Adipocyte (in vitro differentiated cells): Measurements from ENCODE around the gene MICAL2.

Source experiments
- DNase-seq: peaks from one replicate; pipeline ENCODE4 v3.0.0-alpha.2; 2015; ENCODE audit warnings: low read depth
- H3K27me3 ChIP-seq: replicated peaks from 2 replicates; pipeline ENCODE4 v1.7.0; 2013; ENCODE audit warnings: mild to moderate bottlenecking, low read length, moderate library complexity; ENCODE audit not compliant: control insufficient read depth, insufficient read depth
- H3K36me3 ChIP-seq: 2 replicates; pipeline ENCODE4 v1.7.0; 2013; ENCODE audit warnings: low read length, mild to moderate bottlenecking, moderate library complexity; ENCODE audit not compliant: control insufficient read depth, insufficient read depth, severe bottlenecking
- H3K4me1 ChIP-seq: 2 replicates; pipeline ENCODE4 v1.7.0; 2013; ENCODE audit warnings: mild to moderate bottlenecking, low read length, moderate library complexity; ENCODE audit not compliant: control insufficient read depth, insufficient read depth
- H3K4me3 ChIP-seq: 2 replicates; pipeline ENCODE4 v1.7.0; 2013; ENCODE audit warnings: mild to moderate bottlenecking, low read length, moderate library complexity
- H3K9ac ChIP-seq: 2 replicates; pipeline ENCODE4 v1.7.0; 2013; ENCODE audit warnings: mild to moderate bottlenecking, low read length, moderate library complexity
- H3K9me3 ChIP-seq: 2 replicates; pipeline ENCODE4 v1.7.0; 2013; ENCODE audit warnings: mild to moderate bottlenecking, low read length, moderate library complexity; ENCODE audit not compliant: control insufficient read depth

The MICAL2 gene

DNA sequence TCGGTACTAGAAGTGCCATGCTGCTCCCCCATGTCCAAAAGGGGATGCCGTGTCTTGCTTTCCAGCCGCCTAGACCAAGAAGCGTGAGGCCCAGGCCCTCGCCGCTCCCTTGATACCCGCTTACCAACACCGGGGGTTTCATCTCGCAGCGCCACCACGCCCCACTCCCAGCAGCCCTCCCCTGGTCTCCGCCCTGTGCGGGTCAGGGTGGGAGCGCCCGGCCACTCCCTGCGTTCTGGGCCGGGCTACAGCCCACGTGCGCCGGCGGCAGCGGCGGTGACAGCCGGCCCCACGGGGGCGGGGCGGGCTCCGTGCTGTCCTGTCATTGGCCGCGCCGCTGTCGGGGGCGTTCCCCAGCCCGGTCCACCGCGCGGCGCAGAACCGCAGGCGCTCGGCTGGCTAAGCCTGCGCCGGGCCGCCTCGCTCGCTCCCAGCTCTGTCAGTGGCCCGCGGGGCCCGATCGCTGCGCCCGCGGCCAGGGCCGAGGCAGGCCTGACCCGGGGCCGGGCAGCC lies at the start of gene MICAL2:
TSS of gene MICAL2 (plus strand) at position 390 of the 513 bp plus-strand sequence. CDS start 51,566 bp downstream, outside the sequence.
- peak within 1 kb of the TSS; percentile 83 for H3K9ac ChIP-seq
- no peaks in the 10 kb centered on the region for H3K9me3 ChIP-seq
- peak within 1 kb of the TSS; percentile 89 for H3K4me3 ChIP-seq
- no peaks in the 10 kb centered on the region for H3K27me3 ChIP-seq
- peaks cover 17% of the 10 kb centered on the region for H3K4me1 ChIP-seq
- no peaks in the 10 kb centered on the region for H3K36me3 ChIP-seq
- DNase-seq, result peak; percentile 97

GRCh38 chr11:12061851-12062560 lies 48.4 kb upstream of the MICAL2 start:
- H3K9me3 ChIP-seq, result peaks cover 5% of the 10 kb centered on the region
- H3K27me3 ChIP-seq, result peaks cover 6% of the 10 kb centered on the region
- no peak for DNase-seq
- H3K4me1 ChIP-seq, result peaks cover 11% of the 10 kb centered on the region
- H3K4me3 ChIP-seq, result no peak overlapping the region
- H3K9ac ChIP-seq, result no peak overlapping the region
- H3K36me3 ChIP-seq, result no peaks in the 10 kb centered on the region

DNA sequence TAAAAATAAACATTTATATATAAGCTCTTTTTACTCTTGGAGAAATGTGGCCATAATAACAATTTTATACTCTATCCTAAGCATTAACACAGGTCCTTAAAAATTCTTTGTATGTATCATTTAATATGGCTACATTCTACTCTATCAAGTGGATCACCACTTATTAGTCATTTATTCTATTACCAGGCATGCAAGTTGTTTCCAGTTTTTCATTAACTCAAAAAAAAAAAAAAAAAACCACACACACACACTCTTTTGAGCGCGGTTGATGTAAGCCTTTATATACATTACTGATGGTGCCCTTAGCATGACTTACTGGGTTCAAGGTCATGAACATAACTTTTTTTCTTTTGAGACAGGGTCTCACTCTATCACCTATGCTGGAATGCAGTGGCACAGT lies 47.1 kb upstream of the MICAL2 start:
- Histone ChIP-seq H3K4me1 (peaks cover 22% of the 10 kb centered on the region), H3K27me3 (peaks cover 6% of the 10 kb centered on the region), H3K36me3 (no peaks in the 10 kb centered on the region), H3K4me3 (no peak overlapping the region), H3K9me3 (peaks cover 5% of the 10 kb centered on the region), H3K9ac (no peak overlapping the region)
- DNase-seq, result no peak

- H3K36me3 ChIP-seq, result no peaks in the 10 kb centered on the region
- H3K4me3 ChIP-seq, result no peak overlapping the region
- H3K27me3 ChIP-seq, result peaks cover 6% of the 10 kb centered on the region
- H3K9ac ChIP-seq, result no peak overlapping the region
- DNase-seq, result no peak
- peaks cover 5% of the 10 kb centered on the region for H3K9me3 ChIP-seq
- H3K4me1 ChIP-seq, result peaks cover 22% of the 10 kb centered on the region
Measured at GRCh38 chr11:12064136-12064953, 46.0 kb upstream of the MICAL2 start.

DNA sequence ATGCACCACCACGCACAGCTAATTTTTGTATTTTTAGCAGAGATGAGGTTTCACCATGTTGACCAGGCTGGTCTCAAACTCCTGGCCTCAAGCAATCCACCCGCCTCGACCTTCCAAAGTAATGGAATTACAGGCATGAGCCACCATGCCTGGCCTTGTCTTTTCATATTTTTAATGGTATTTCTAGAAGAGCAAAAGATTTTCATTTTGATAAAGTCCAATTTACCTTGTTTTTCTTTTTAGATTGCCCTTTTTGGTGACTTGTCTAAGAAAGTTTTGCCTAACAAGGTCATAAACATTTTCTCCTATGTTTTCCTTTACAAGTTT lies 45.5 kb upstream of the MICAL2 start:
- Histone ChIP-seq H3K9ac (no peak overlapping the region), H3K4me3 (no peak overlapping the region), H3K36me3 (no peaks in the 10 kb centered on the region), H3K9me3 (peaks cover 5% of the 10 kb centered on the region), H3K27me3 (peaks cover 6% of the 10 kb centered on the region), H3K4me1 (peaks cover 22% of the 10 kb centered on the region)
- DNase-seq, result no peak

GRCh38 chr11:12066056-12066798 lies 44.2 kb upstream of the MICAL2 start:
- peak; percentile 84 for DNase-seq
- Histone ChIP-seq H3K4me3 (no peak overlapping the region), H3K36me3 (no peaks in the 10 kb centered on the region), H3K27me3 (no peaks in the 10 kb centered on the region), H3K4me1 (peaks cover 29% of the 10 kb centered on the region), H3K9ac (peak overlapping the region; percentile 1), H3K9me3 (peaks cover 5% of the 10 kb centered on the region)

GRCh38 chr11:12066799-12067508 lies 43.4 kb upstream of the MICAL2 start:
- Histone ChIP-seq H3K36me3 (no peaks in the 10 kb centered on the region), H3K9me3 (peaks cover 5% of the 10 kb centered on the region), H3K27me3 (no peaks in the 10 kb centered on the region), H3K4me3 (no peak overlapping the region), H3K4me1 (peaks cover 29% of the 10 kb centered on the region), H3K9ac (peak overlapping the region; percentile 1)
- peak; percentile 64 for DNase-seq

- DNase-seq, result no peak
- Histone ChIP-seq H3K4me3 (no peak overlapping the region), H3K36me3 (no peaks in the 10 kb centered on the region)
Measured at GRCh38 chr11:12067796-12068357, 42.5 kb upstream of the MICAL2 start.

DNA sequence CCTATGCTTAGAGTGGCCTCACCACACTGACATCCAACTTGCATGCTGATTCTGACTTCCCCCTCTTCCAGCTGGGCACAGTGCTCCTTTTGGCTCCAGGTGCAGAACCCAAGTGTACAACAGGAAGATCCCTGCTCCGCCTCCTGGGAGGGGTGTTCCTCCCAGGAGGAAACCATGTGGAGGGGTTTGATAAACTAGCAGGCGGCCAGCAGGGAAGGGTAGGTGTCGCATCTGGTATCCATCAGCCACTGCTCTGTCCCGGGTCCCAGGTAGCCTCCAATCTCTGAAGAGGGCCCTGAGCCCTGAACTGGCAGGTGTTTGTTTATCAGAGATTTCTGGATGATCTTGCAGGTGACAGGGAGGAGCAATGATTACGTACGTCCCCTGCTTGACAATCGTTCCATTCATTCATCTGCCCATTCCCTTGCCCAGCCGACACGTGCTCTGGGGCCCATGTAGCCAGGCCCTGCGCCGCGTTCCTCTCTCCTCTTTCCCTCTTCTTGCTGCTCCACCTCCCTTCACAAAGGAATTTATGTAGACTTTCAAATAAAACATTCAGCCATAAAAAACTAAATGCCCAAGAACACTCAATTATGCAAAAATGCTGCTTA lies 41.2 kb upstream of the MICAL2 start:
- Histone ChIP-seq H3K9ac (no peak overlapping the region), H3K4me3 (no peak overlapping the region), H3K27me3 (no peaks in the 10 kb centered on the region), H3K36me3 (no peaks in the 10 kb centered on the region), H3K9me3 (peaks cover 5% of the 10 kb centered on the region), H3K4me1 (peaks cover 29% of the 10 kb centered on the region)
- DNase-seq, result no peak

More at GRCh38 chr11:12067796-12068357, 42.5 kb upstream of the MICAL2 start:
- Histone ChIP-seq H3K9me3 (peaks cover 5% of the 10 kb centered on the region), H3K9ac (no peak overlapping the region), H3K27me3 (no peaks in the 10 kb centered on the region), H3K4me1 (peaks cover 29% of the 10 kb centered on the region)
